OCI-LY3 (cell line): ENCODE results near the gene ADGRL2.

Experiments
- H2AFZ ChIP-seq: fragments of 200-600, 300-600 bp; shearing (Covaris generic); 2 replicates; pipeline ENCODE4 v1.6.0; 2014; ENCODE audit warnings: antibody characterized with exemption, low read depth, low read length
- H3K27ac ChIP-seq: fragments of 200-600, 300-600 bp; sonication (generic); 2 replicates; pipeline ENCODE4 v1.5.1; 2014; ENCODE audit warnings: mild to moderate bottlenecking, low read length, moderate library complexity, mixed read lengths
- H3K27me3 ChIP-seq: fragments of 200-600, 300-600 bp; sonication (generic); 2 replicates; pipeline ENCODE4 v1.6.1; 2014; ENCODE audit warnings: low read depth, low read length, mixed read lengths
- H3K36me3 ChIP-seq: fragments of 200-600, 300-600 bp; sonication (generic); replicated peaks from 2 replicates; pipeline ENCODE3; 2014; ENCODE audit warnings: low read depth, low read length, mixed read lengths
- H3K4me1 ChIP-seq: fragments of 300-600, 200-600 bp; sonication (generic); 2 replicates; pipeline ENCODE4 v1.6.1; 2014; ENCODE audit warnings: low read length, mixed read lengths
- H3K4me2 ChIP-seq: fragments of 200-600, 300-600 bp; sonication (generic); 2 replicates; pipeline ENCODE4 v1.6.1; 2014; ENCODE audit warnings: low read length, mixed read lengths
- H3K4me3 ChIP-seq: fragments of 300-600, 200-600 bp; sonication (generic); 2 replicates; pipeline ENCODE4 v1.5.1; 2014; ENCODE audit warnings: antibody characterized with exemption, mild to moderate bottlenecking, low read length, moderate library complexity
- H3K79me2 ChIP-seq: fragments of 300-600, 200-600 bp; shearing (Covaris generic); 2 replicates; pipeline ENCODE4 v1.6.1; 2014; ENCODE audit warnings: mild to moderate bottlenecking, low read length, mixed read lengths
- H3K9ac ChIP-seq: fragments of 300-600, 200-600 bp; shearing (Covaris generic); 2 replicates; pipeline ENCODE4 v1.6.0; 2014; ENCODE audit warnings: mild to moderate bottlenecking, low read length, moderate library complexity
- H3K9me3 ChIP-seq: fragments of 200-600, 300-600 bp; shearing (Covaris generic); 2 replicates; pipeline ENCODE4 v1.6.1; 2014; ENCODE audit warnings: low read length, mixed read lengths; ENCODE audit not compliant: insufficient read depth
- H4K20me1 ChIP-seq: fragments of 200-600, 300-600 bp; sonication (generic); 2 replicates; pipeline ENCODE4 v1.6.1; 2016; ENCODE audit warnings: low read length, mixed read lengths; ENCODE audit not compliant: insufficient read depth
- CTCF ChIP-seq: fragments of 200-600, 300-600 bp; sonication (generic); IDR thresholded peaks from 2 replicates; pipeline ENCODE4 v1.5.1; 2014; ENCODE audit warnings: antibody characterized with exemption, low read length, low read depth
- EZH2phosphoT487 ChIP-seq: fragments of 200-600 bp; shearing (Covaris generic); IDR thresholded peaks from 2 replicates; pipeline ENCODE4 v1.6.1; 2018; ENCODE audit warnings: antibody characterized with exemption, mixed run types, low read depth

Gene ADGRL2

DNA sequence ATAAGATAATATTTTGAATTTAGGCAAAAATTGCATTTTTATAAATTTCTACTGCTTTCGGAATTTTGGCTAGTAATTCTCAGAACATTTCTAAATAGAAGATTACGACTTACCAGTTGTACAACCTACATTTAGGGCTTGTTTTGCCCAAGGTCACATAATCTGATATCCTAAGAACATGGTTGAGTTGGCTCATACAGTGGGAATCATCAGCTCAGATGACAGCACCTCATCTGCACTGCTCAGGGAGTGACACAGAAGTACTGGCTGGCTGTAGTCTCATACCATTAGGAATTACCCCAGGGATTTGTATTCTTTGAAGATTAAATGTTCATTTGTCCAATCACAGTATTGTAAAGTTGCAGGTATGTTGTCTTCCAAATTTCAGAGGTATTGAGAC lies 217.6 kb downstream of the ADGRL2 start:
- no peaks in the 10 kb centered on the region for H3K4me1 ChIP-seq
- no peak overlapping the region for H3K4me2 ChIP-seq
- H3K9ac ChIP-seq, result no peak overlapping the region
- no peaks in the 10 kb centered on the region for H4K20me1 ChIP-seq
- no peak overlapping the region for H2AFZ ChIP-seq
- no peaks in the 10 kb centered on the region for H3K36me3 ChIP-seq
- no peaks in the 10 kb centered on the region for H3K27me3 ChIP-seq
- no peaks in the 10 kb centered on the region for H3K9me3 ChIP-seq
- no peak overlapping the region for H3K27ac ChIP-seq
- H3K79me2 ChIP-seq, result no peaks in the 10 kb centered on the region
- no peak for TF ChIP-seq EZH2phosphoT487
- no peak for TF ChIP-seq CTCF
- no peak overlapping the region for H3K4me3 ChIP-seq

DNA sequence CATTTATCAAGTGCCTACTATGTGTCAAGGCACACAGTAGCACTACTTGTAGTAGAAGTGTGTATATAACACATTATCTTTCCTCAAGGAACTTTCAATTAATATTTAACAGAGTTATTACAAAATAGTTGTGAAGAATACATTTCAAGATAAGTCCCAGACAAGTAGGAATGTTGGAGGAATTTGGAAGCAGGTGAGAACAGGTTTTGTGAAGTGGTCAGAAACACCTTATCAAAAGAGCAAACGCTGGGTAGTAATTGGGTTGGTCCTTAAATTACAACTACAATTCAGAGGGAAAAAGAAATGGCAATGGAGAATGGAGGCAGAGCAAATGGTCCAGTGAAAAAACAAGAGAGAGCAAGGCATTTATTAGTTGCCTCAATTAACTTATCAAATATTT lies 218.8 kb downstream of the ADGRL2 start:
- Histone ChIP-seq H3K9me3 (no peaks in the 10 kb centered on the region), H3K4me1 (no peaks in the 10 kb centered on the region), H3K79me2 (no peaks in the 10 kb centered on the region), H3K4me3 (no peak overlapping the region), H3K27ac (no peak overlapping the region), H2AFZ (no peak overlapping the region), H3K4me2 (no peak overlapping the region), H3K36me3 (no peaks in the 10 kb centered on the region), H3K9ac (no peak overlapping the region), H3K27me3 (no peaks in the 10 kb centered on the region), H4K20me1 (no peaks in the 10 kb centered on the region)
- TF ChIP-seq EZH2phosphoT487 (no peak), CTCF (no peak)

DNA sequence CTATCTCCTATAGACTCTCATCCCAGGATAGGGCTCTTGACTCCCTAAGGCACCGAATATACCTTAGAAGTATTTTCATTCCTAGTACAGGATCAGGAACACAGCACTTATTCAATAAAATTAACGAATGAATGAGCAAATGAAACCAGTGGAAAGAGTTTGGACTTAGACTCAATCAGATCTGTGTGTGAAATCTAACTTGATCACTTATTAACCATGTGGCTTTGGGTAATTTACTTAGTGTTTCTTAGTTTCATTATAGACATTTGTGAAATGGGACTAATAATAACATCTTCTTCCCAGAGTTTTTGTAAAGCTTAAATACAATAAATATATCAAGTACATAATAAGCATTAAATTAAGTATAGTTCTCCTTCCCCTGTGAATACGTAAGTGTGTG lies 230.1 kb downstream of the ADGRL2 start:
- Histone ChIP-seq H3K27me3 (no peaks in the 10 kb centered on the region), H3K9ac (no peak overlapping the region), H2AFZ (no peak overlapping the region), H3K4me1 (no peaks in the 10 kb centered on the region), H3K9me3 (no peaks in the 10 kb centered on the region), H4K20me1 (no peaks in the 10 kb centered on the region), H3K79me2 (no peaks in the 10 kb centered on the region), H3K4me2 (no peak overlapping the region), H3K36me3 (no peaks in the 10 kb centered on the region), H3K27ac (no peak overlapping the region), H3K4me3 (no peak overlapping the region)
- no peak for TF ChIP-seq EZH2phosphoT487
- no peak for TF ChIP-seq CTCF

DNA sequence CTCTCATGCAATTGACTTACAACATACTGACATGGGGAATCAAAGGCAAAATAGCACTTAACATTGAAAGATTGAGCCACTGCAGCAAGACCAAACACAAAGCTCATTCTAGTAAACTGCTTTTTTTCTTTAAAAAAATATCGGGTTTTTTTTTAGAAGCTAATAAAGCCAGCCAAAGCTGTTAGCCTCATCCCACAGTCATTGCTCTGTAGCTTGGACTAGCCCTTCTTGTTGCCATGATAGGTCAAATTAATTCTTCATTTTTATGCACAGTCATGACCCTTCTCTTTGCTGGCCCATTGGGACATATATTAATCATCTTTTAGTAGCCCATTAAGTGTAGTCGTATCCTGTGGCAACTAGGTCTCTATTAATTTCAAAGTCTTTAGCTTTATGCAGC lies 231.3 kb downstream of the ADGRL2 start:
- Histone ChIP-seq H2AFZ (no peak overlapping the region), H3K4me1 (no peaks in the 10 kb centered on the region), H3K4me2 (no peak overlapping the region), H3K27me3 (no peaks in the 10 kb centered on the region), H3K4me3 (no peak overlapping the region), H3K9ac (no peak overlapping the region), H4K20me1 (no peaks in the 10 kb centered on the region), H3K79me2 (no peaks in the 10 kb centered on the region), H3K9me3 (no peaks in the 10 kb centered on the region), H3K36me3 (no peaks in the 10 kb centered on the region), H3K27ac (no peak overlapping the region)
- TF ChIP-seq EZH2phosphoT487 (no peak), CTCF (no peak)
